ENCODE results near the gene ZNF536.

Gene ZNF536

GRCh38 chr19:30556230-30556711 is 184.1 kb downstream of the ZNF536 start:
- peak overlapping the region; percentile 33 for H3K27ac ChIP-seq
- no peak for TF ChIP-seq ZFX (IDR thresholded peaks at IDR 0.05; ENCODE audit: borderline replicate concordance)
- TF ChIP-seq, protein P1, sequence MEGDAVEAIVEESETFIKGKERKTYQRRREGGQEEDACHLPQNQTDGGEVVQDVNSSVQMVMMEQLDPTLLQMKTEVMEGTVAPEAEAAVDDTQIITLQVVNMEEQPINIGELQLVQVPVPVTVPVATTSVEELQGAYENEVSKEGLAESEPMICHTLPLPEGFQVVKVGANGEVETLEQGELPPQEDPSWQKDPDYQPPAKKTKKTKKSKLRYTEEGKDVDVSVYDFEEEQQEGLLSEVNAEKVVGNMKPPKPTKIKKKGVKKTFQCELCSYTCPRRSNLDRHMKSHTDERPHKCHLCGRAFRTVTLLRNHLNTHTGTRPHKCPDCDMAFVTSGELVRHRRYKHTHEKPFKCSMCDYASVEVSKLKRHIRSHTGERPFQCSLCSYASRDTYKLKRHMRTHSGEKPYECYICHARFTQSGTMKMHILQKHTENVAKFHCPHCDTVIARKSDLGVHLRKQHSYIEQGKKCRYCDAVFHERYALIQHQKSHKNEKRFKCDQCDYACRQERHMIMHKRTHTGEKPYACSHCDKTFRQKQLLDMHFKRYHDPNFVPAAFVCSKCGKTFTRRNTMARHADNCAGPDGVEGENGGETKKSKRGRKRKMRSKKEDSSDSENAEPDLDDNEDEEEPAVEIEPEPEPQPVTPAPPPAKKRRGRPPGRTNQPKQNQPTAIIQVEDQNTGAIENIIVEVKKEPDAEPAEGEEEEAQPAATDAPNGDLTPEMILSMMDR (IDR thresholded peaks at IDR 0.05), result 0 out of 2 replicates have a peak, but pooled peaks have one; percentile 8

DNA sequence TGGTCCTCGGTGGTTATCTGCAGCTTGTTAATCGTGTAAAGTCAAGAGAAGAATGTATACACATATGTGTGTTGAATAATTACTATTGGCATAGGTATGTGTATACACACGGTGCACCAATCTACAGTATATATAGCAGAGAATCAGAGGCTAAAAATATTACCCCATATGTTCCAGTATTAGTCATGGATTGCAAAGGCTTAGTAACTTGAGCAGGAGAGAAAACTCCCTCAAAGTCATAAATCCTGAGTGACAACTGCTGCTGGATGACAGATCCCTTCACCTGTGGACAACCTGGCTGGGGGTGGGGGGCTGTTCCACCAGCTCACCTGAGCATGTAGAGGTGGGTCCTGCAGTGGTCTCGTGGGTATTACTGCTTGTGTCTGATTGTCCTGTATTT is 185.0 kb downstream of the ZNF536 start:
- no peak for TF ChIP-seq ZFX (IDR thresholded peaks at IDR 0.05; ENCODE audit: borderline replicate concordance)
- no peak overlapping the region for H3K27ac ChIP-seq

- H3K27ac ChIP-seq, result no peak overlapping the region
- TF ChIP-seq, protein P1 (IDR thresholded peaks at IDR 0.05), result no peak
- no peak for TF ChIP-seq ZFX (IDR thresholded peaks at IDR 0.05; ENCODE audit: borderline replicate concordance)
These were observed 185.9 kb downstream of the ZNF536 start for GRCh38 chr19:30557927-30558557.

GRCh38 chr19:30558793-30559192 is 186.6 kb downstream of the ZNF536 start:
- H3K27ac ChIP-seq, result no peak overlapping the region
- no peak for TF ChIP-seq ZFX (IDR thresholded peaks at IDR 0.05; ENCODE audit: borderline replicate concordance)
- TF ChIP-seq, protein P1 (IDR thresholded peaks at IDR 0.05), result no peak

DNA sequence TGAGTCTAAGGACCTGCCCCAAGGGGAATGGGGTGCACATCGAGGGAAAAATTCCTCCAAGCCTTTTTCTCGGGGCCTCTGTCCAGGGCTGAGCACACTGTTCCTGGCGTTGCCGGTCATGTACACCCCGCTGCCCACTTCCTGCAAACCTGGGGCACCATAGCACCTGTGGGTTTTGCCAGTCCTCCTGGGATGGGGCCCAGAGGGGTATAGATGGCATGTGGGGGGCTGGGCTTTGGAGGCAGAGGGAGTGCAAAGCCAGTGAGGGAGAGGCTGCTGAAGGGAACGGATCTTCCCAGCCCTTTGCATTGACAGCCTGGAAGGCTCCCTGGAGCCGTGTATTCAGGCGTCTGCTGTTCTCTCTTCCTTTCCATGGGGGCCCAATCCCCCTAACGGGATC is 187.3 kb downstream of the ZNF536 start:
- no peak for TF ChIP-seq ZFX (IDR thresholded peaks at IDR 0.05; ENCODE audit: borderline replicate concordance)

GRCh38 chr19:30562981-30563380 is 190.8 kb downstream of the ZNF536 start:
- H3K27ac ChIP-seq, result no peak overlapping the region
- TF ChIP-seq, protein P1 (IDR thresholded peaks at IDR 0.05), result no peak
- no peak for TF ChIP-seq ZFX (IDR thresholded peaks at IDR 0.05; ENCODE audit: borderline replicate concordance)

More for the DNA sequence above, 187.3 kb downstream of the ZNF536 start:
- H3K27ac ChIP-seq, result no peak overlapping the region

GRCh38 chr19:30563691-30564090 is 191.5 kb downstream of the ZNF536 start:
- TF ChIP-seq, protein P1 (IDR thresholded peaks at IDR 0.05), result no peak
- no peak overlapping the region for H3K27ac ChIP-seq

DNA sequence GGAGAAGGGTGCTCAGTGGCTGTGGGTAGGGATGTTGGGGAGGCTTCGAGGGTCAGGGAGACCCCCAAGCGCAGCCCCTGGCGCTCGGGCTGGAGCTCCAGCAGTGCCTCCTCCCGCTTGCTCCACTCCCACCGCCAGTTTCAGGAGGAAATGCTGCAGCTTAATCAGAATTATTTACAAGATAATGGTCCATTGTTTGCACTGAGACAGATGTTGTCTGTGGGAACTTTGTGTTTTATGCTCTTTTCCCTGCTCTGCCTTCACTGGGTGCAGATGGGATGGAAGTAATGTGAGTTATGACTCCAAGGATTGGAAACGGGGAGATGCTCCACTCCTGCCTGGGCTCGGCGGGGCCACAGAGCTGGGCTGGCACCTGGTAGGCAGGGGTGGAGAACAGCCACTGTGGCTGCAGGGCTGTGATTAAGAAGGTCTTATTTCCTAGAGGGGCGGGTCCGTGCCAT is 192.4 kb downstream of the ZNF536 start:
- H3K27ac ChIP-seq, result no peak overlapping the region
- TF ChIP-seq, protein P1 (IDR thresholded peaks at IDR 0.05), result no peak
- TF ChIP-seq ZFX (IDR thresholded peaks at IDR 0.05; ENCODE audit: borderline replicate concordance), result no peak
